GM18873 (cell line): Measurements from ENCODE around the gene ARFIP1.

Source experiments
- ATAC-seq: cut with Tn5 transposase; IDR thresholded peaks from one replicate; pipeline ENCODE4 v1.9.1; 2021; ENCODE audit warnings: mild to moderate bottlenecking, moderate library complexity, moderate number of reproducible peaks; ENCODE audit not compliant: unreplicated experiment, low FRiP score

The ARFIP1 gene

GRCh38 chr4:152784490-152785350 is 5.0 kb downstream of the ARFIP1 start:
- ATAC-seq, result no peak

- ATAC-seq, result no peak
These were observed 6.2 kb downstream of the ARFIP1 start for GRCh38 chr4:152785639-152786615.

DNA sequence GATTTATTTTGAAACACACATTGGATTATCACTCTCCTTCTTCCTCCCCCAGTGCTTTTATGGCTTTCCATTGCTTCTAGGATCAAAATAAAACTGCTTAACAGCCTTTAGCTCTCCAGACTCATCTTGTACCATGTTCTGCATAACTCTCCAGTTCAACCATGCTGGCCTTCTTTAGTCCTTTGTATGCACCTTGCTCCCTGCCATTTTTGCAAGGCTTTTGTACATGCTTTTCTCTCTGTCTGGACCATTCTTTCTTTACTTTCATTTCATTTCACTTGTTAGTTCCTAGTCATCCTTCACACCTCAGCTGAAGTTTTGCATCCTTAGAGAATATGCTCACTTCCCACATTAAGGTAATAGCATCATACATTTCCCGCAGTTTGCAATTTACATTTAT is 6.9 kb downstream of the ARFIP1 start:
- ATAC-seq, result no peak

GRCh38 chr4:152795891-152796290 is 16.1 kb downstream of the ARFIP1 start:
- no peak for ATAC-seq

- no peak for ATAC-seq
These were observed 23.8 kb downstream of the ARFIP1 start for GRCh38 chr4:152803541-152803940.

DNA sequence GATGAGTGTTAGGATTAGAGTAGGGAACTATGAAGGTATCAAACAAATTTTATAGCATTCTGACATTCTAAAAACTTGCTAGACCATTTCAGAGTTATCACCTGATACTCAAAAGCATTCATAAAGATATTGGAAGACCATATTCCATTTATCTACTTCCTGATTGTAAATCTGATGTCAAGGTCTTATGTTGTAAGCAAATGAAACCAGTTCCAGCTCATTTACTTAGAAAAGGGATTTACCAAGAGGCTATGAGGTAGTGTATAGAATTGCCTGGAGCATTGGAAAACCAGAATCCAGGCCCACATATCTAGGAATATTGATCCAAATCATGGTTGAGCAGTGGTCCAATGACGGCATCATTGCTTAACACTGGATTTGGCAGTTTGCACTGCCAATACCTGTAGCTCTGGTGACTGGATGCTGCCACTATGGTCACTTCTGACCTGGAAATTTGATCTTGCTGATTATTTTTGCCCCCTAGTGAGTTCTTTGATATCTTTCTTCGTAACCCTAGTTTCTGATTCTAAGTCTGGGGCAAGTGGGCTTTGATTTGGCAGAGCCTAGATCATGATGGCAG is 25.4 kb downstream of the ARFIP1 start:
- no peak for ATAC-seq

GRCh38 chr4:152805818-152806217 is 26.1 kb downstream of the ARFIP1 start:
- ATAC-seq, result no peak

GRCh38 chr4:152806501-152807125 is 26.9 kb downstream of the ARFIP1 start:
- no peak for ATAC-seq

DNA sequence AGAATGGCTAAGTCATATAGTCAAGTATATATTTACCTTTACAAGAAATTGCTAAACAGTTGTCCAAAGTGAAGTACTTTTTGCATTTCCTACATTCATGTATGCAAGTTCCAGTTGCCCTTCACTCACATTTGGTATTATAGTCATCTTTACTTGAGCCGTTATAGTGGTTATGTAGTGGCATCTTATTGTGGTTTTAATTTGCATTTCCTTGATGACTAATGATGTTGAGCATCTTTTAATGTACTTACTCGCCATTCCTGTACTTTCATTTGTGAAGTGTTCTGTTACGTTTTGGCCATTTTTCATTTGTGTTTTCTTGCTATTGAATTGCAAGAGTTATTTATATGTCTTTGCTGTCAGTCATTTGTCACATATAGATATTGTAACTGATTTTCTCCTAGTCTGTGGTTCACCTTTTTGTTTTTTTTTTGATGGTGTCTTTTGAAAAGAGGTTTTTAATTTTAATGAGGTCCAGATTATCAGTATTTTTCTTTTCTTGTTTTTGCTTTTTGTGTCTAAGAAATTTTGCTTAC is 27.6 kb downstream of the ARFIP1 start:
- ATAC-seq, result no peak

GRCh38 chr4:152808670-152809069 is 28.9 kb downstream of the ARFIP1 start:
- no peak for ATAC-seq

GRCh38 chr4:152810715-152811287 is 31.0 kb downstream of the ARFIP1 start:
- ATAC-seq, result no peak

DNA sequence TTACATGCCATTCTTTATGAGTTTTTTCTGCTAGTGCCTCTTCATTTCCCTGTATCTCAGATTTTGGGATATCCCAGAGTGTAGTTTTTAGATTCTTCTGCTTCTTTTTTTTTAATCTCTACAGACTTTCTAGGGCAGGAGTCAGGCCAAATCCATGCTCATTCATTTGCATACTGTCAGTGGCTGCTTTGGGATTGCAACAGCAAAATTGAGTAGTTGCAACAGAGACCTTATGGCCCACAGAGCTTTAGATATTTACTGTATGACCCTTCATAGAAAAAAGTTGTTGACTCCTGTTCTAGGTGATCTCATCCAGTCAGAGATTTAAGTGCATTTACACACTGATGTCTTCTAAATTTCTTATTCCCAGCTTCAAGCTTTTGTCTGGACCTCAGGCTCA is 35.3 kb downstream of the ARFIP1 start:
- no peak for ATAC-seq

- ATAC-seq, result no peak
These were observed 37.6 kb downstream of the ARFIP1 start for GRCh38 chr4:152817331-152817730.

DNA sequence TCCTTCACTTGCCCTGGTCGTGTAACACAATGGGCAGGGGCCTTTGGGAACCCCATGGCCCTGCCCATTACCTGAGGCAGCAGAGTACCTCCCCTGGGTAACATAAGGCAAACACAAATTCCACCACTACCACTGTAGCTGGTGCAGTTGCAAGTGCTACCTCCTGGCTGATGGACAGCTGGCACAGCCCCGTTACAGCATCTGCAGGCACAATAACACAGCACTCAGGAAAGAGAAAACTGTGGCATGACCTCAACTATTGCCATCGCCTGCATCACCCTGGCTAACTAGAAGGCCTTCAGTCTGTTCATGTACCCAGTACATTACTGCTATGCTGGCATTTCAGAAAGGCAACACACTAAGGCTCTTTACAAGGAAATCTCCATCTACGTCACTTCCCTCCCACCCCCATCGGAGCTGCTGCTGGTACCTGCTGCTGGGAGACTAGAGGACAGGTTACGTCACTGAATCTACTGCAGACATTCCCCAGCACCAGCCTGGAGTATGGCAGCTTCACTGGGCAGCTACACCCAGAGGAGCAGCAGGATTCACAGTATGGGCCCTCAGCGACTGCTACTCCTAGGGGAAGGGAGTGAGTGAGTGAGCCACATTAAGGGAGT is 39.4 kb downstream of the ARFIP1 start:
- ATAC-seq, result no peak

GRCh38 chr4:152820073-152820472 is 40.3 kb downstream of the ARFIP1 start:
- no peak for ATAC-seq

DNA sequence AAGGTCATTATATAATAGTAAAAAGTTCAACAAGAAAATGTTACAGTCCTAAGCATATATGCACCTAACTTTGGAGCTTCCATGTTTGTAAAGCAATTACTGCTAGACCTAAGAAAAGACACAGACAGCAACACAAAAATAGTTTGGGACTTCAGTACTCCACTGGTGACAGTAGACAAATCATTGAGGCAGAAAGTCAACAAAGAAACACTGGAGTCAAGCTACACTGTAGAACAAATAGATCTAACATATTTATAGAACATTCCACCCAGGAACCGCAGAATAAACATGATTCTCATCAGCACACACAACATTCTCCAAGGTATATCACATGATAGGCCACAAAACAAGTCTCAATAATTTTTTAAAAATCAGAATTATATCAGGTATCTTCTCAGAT is 42.6 kb downstream of the ARFIP1 start:
- ATAC-seq, result no peak

GRCh38 chr4:152824561-152824960 is 44.8 kb downstream of the ARFIP1 start:
- ATAC-seq, result no peak

GRCh38 chr4:152825336-152825735 is 45.6 kb downstream of the ARFIP1 start:
- ATAC-seq, result no peak

GRCh38 chr4:152828122-152828521 is 48.4 kb downstream of the ARFIP1 start:
- no peak for ATAC-seq
